Mesothelial cell of epicardium (in vitro differentiated cells): ENCODE results near the gene LNX2. TPM values are rescaled to one million over a fixed set of nuclear protein-coding genes. Genes with fewer than 3 reads are reported as not detected.

Source experiments
- DNase-seq, 2 experiments: peaks; one replicate each; pipeline ENCODE4 v3.0.0; 2021; ENCODE audit warnings: low spot score in 2 of 2; ENCODE audit not compliant: unreplicated experiment in 2 of 2
- H3K27ac Mint-ChIP-seq: 2 replicates; pipeline ENCODE4 v1.8.0; 2021; ENCODE audit warnings: mixed read lengths
- H3K27me3 Mint-ChIP-seq: 2 replicates; pipeline ENCODE4 v1.8.0; 2021; ENCODE audit warnings: low read depth, mixed read lengths
- H3K36me3 Mint-ChIP-seq: 2 replicates; pipeline ENCODE4 v1.8.0; 2021; ENCODE audit warnings: mixed read lengths
- H3K4me1 Mint-ChIP-seq: 2 replicates; pipeline ENCODE4 v1.8.0; 2021; ENCODE audit warnings: mixed read lengths
- H3K4me3 Mint-ChIP-seq: 2 replicates; pipeline ENCODE4 v1.8.0; 2021; ENCODE audit warnings: mild to moderate bottlenecking, moderate library complexity, mixed read lengths
- H3K9me3 Mint-ChIP-seq: 2 replicates; pipeline ENCODE4 v1.8.0; 2021; ENCODE audit warnings: mixed read lengths
- CTCF ChIP-seq: fragments of 200-600 bp; sonication (generic); IDR thresholded peaks from one replicate; pipeline ENCODE4 v1.5.0; 2021; ENCODE audit warnings: antibody characterized with exemption; ENCODE audit not compliant: unreplicated experiment
- total RNA-seq: library from RNA; stranded (reverse); gene quantifications from 3 replicates; pipeline ENCODE4 v1.2.1, GENCODE V29; 2021

Gene LNX2
- total RNA-seq, 1 donor from 2014 or later, result 13.6 TPM

- no peaks in the 10 kb centered on the region for H3K27me3 Mint-ChIP-seq
- H3K36me3 Mint-ChIP-seq, result peaks cover 16% of the 10 kb centered on the region
- DNase-seq, result no peak
- H3K27ac Mint-ChIP-seq, result no peak overlapping the region
- peaks cover 8% of the 10 kb centered on the region for H3K4me1 Mint-ChIP-seq
- H3K9me3 Mint-ChIP-seq, result no peaks in the 10 kb centered on the region
- no peak overlapping the region for H3K4me3 Mint-ChIP-seq
- TF ChIP-seq CTCF, result no peak
Measured at GRCh38 chr13:27663947-27664346, 43.6 kb upstream of the LNX2 start.

GRCh38 chr13:27662738-27663470 is 42.6 kb upstream of the LNX2 start:
- H3K27ac Mint-ChIP-seq, result no peak overlapping the region
- H3K9me3 Mint-ChIP-seq, result no peaks in the 10 kb centered on the region
- peaks cover 15% of the 10 kb centered on the region for H3K4me1 Mint-ChIP-seq
- no peaks in the 10 kb centered on the region for H3K27me3 Mint-ChIP-seq
- TF ChIP-seq CTCF, result no peak
- H3K4me3 Mint-ChIP-seq, result no peak overlapping the region
- H3K36me3 Mint-ChIP-seq, result peaks cover 16% of the 10 kb centered on the region
- no peak for DNase-seq

GRCh38 chr13:27661017-27661416 is 40.7 kb upstream of the LNX2 start:
- Mint-ChIP-seq H3K9me3 (no peaks in the 10 kb centered on the region), H3K27ac (no peak overlapping the region), H3K36me3 (peaks cover 14% of the 10 kb centered on the region), H3K4me1 (peaks cover 15% of the 10 kb centered on the region), H3K27me3 (no peaks in the 10 kb centered on the region), H3K4me3 (no peak overlapping the region)
- no peak for TF ChIP-seq CTCF
- DNase-seq, result no peak

- Mint-ChIP-seq H3K27me3 (no peaks in the 10 kb centered on the region), H3K4me1 (peaks cover 15% of the 10 kb centered on the region), H3K9me3 (no peaks in the 10 kb centered on the region), H3K4me3 (no peak overlapping the region), H3K27ac (no peak overlapping the region), H3K36me3 (peaks cover 12% of the 10 kb centered on the region)
- TF ChIP-seq CTCF, result no peak
- no peak for DNase-seq
Measured at GRCh38 chr13:27660511-27660910, 40.2 kb upstream of the LNX2 start.

GRCh38 chr13:27659145-27659865 is 39.0 kb upstream of the LNX2 start:
- no peaks in the 10 kb centered on the region for H3K9me3 Mint-ChIP-seq
- H3K27ac Mint-ChIP-seq, result peak overlapping the region; percentile 73
- H3K4me3 Mint-ChIP-seq, result no peak overlapping the region
- DNase-seq, result no peak
- peaks cover 15% of the 10 kb centered on the region for H3K4me1 Mint-ChIP-seq
- no peak for TF ChIP-seq CTCF
- peaks cover 12% of the 10 kb centered on the region for H3K36me3 Mint-ChIP-seq
- no peaks in the 10 kb centered on the region for H3K27me3 Mint-ChIP-seq
